Endothelial cell of umbilical vein (primary cell): ENCODE data around the gene FBN3.

Experiments
- EZH2 ChIP-seq: IDR thresholded peaks from 2 replicates; pipeline ENCODE4 v1.6.1; 2012; ENCODE audit warnings: borderline replicate concordance, low read depth, mild to moderate bottlenecking, moderate library complexity, low read length, inconsistent platforms; ENCODE audit not compliant: severe bottlenecking
- POLR2A ChIP-seq: IDR thresholded peaks from 2 replicates; pipeline ENCODE4 v1.6.1; 2012; ENCODE audit warnings: low read depth, mild to moderate bottlenecking, control low read depth, low read length
- TF ChIP-seq, protein P1 (sequence below), 2 donors: IDR thresholded peaks; 1 replicate in 1 of 2; 2 replicates in 1 of 2; pipeline ENCODE4 v1.5.1; 2011; ENCODE audit warnings: low read length in 2 of 2, mild to moderate bottlenecking in 2 of 2, moderate library complexity in 2 of 2, control low read depth in 1 of 2, inconsistent platforms in 1 of 2, low read depth in 1 of 2; ENCODE audit not compliant: insufficient read depth in 1 of 2; ENCODE audit errors: extremely low read depth in 1 of 2

DNA sequence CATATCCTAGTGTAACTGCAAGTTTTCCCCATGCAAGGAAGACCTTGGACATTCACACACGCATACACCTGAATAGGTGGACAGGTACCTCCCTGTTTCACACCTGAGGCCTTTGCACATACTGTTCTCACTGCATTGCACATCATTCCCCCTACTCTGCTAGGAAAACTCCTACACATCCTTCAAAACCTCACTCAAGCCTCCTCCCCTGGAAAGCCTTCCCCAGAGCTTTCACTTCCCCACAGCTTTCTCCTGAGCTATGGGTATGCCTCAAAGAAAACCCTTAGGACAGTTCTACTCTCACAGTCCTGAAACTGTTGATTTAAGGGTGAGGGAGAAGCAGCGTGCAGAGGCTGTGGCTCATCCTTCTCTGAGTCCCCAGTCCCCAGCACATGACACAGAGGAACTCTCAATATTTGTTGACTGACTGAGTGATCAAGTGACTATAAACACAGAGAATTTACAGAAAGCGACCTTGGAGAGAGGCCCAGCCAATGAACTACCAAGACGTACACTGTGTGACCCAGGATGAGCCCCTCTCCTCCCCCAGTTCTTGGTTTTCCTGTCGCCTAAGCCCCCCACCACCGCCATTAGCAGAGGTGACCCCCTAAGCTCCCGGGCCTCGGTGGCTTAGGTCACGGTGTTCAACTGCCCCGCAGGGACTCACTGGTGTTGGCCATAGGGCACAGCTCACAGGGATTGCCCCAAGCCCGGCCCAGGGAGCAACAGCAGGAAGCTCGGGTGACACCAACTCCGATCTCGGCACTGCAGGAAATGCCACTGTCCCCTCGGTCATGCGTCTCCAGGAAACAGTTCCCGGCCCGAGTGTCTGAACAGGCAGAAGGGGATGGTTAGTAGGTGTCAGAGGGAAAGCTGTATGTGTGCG is 40.6 kb downstream of the FBN3 start:
- TF ChIP-seq POLR2A = no peak
- TF ChIP-seq, protein P1, sequence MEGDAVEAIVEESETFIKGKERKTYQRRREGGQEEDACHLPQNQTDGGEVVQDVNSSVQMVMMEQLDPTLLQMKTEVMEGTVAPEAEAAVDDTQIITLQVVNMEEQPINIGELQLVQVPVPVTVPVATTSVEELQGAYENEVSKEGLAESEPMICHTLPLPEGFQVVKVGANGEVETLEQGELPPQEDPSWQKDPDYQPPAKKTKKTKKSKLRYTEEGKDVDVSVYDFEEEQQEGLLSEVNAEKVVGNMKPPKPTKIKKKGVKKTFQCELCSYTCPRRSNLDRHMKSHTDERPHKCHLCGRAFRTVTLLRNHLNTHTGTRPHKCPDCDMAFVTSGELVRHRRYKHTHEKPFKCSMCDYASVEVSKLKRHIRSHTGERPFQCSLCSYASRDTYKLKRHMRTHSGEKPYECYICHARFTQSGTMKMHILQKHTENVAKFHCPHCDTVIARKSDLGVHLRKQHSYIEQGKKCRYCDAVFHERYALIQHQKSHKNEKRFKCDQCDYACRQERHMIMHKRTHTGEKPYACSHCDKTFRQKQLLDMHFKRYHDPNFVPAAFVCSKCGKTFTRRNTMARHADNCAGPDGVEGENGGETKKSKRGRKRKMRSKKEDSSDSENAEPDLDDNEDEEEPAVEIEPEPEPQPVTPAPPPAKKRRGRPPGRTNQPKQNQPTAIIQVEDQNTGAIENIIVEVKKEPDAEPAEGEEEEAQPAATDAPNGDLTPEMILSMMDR (IDR thresholded peaks at IDR 0.05; ENCODE audit: extremely low read depth in 1 of 2, insufficient read depth in 1 of 2, low read depth in 1 of 2, low read length in 2 of 2) = no peak
- TF ChIP-seq EZH2 = no peak
